ENCODE data around the gene PLXDC2. TPM values are rescaled to one million over a fixed set of nuclear protein-coding genes. Genes with fewer than 3 reads are reported as not detected.

Gene PLXDC2
- polyA plus RNA-seq, 1 of the 3 experiments (the other 2 are of a cell fraction): 2.5 TPM

DNA sequence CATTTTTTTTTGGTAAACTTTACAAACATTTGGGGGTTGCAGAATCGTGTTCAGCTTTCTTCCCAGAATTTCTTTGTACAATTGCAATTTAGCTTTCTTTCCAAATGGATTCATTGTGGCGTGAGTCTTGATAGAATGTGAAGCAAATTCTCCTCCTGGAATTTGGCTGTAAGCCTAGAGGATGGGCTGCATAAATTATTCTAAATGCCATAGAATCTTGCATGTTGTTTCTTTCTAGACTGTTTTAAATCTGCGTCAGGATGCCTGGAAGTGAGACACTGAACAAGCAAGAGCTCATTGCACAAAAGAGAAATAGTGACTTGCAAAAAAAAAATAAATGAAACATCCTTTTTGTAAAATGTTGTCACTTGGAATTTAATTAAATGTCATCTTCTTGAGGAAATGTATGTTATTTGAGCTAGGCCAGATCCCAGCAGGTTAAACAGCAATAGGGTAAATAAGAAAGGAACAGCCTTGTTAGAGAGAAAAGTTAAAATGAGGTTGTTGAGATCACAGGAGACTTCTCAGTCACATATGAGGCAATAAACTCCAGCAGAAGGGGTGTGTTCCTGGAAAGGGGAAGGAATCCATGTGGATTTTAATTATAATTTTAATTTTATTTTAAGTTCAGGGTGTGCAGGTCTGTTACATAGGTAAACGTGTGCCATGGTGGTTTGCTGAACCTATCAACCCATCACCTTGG is 483.0 kb downstream of the PLXDC2 start:
- Histone ChIP-seq H3K79me2 (ENCODE audit: insufficient read depth) (no peaks in the 10 kb centered on the region), H4K20me1 (ENCODE audit: insufficient read depth) (no peaks in the 10 kb centered on the region), H3K27me3 (ENCODE audit: insufficient read depth) (no peaks in the 10 kb centered on the region), H2AFZ (ENCODE audit: low read depth) (no peak overlapping the region), H3K36me3 (replicated peaks in 1 of 2; ENCODE audit: control insufficient read depth in 1 of 2, insufficient read depth in 2 of 2, low read length in 1 of 2) (no peaks in the 10 kb centered on the region), H3K9ac (no peak overlapping the region), H3F3A (replicated peaks; ENCODE audit: insufficient read depth) (no peaks in the 10 kb centered on the region), H3K9me3 (no peaks in the 10 kb centered on the region), H3K27ac (ENCODE audit: low read depth in 2 of 2, low read length in 1 of 2) (peak overlapping the region in 1 of 2 experiments; percentile 34; a peak in 1 of 4 replicates), H3K4me1 (ENCODE audit: control insufficient read depth in 1 of 2, insufficient read depth in 2 of 2, low read depth in 1 of 2, low read length in 1 of 2) (no peaks in the 10 kb centered on the region; a peak in 2 of 4 replicates), H3K4me2 (no peak overlapping the region), H3K9me2 (no peaks in the 10 kb centered on the region), H3K4me3 (ENCODE audit: low read depth in 2 of 2, low read length in 1 of 2) (no peak overlapping the region)
- ChIA-PET CTCF (interaction anchor here (0.9 kb wide), 1 partner anchor 510 kb away, joined by 3 read pairs; no protein-coding TSS in a partner anchor), POLR2A (no interaction called here)
- no peak for TF ChIP-seq FOSL2 (IDR thresholded peaks at IDR 0.05; ENCODE audit: borderline replicate concordance, low read depth)
- no peak for TF ChIP-seq ELF1 (IDR thresholded peaks at IDR 0.05)
- no peak for TF ChIP-seq IRF3 (IDR thresholded peaks at IDR 0.05; ENCODE audit: low read depth, low read length)
- TF ChIP-seq RCOR1 (IDR thresholded peaks at IDR 0.05; ENCODE audit: low read length): no peak
- no peak for TF ChIP-seq EP300 (IDR thresholded peaks at IDR 0.05; ENCODE audit: borderline replicate concordance in 1 of 2, low read depth in 1 of 2, low read length in 1 of 2)
- TF ChIP-seq USF2 (IDR thresholded peaks at IDR 0.05; ENCODE audit: borderline replicate concordance, low read depth, low read length): no peak
- no peak for TF ChIP-seq CHD2 (IDR thresholded peaks at IDR 0.05; ENCODE audit: low read length, partially characterized antibody)
- TF ChIP-seq TAF1 (IDR thresholded peaks at IDR 0.05; ENCODE audit: borderline replicate concordance, low read depth, low read length): no peak
- no peak for TF ChIP-seq RAD21 (IDR thresholded peaks at IDR 0.05; ENCODE audit: low read length)
- no peak for TF ChIP-seq FOXM1 (IDR thresholded peaks at IDR 0.05; ENCODE audit: low read depth)
- TF ChIP-seq MEF2A (IDR thresholded peaks at IDR 0.05; ENCODE audit: borderline replicate concordance, low read depth): no peak
- TF ChIP-seq POLR2AphosphoS5 (IDR thresholded peaks at IDR 0.05; ENCODE audit: low read depth, low read length): no peak
- no peak for TF ChIP-seq EZH2phosphoT487 (IDR thresholded peaks at IDR 0.05; ENCODE audit: borderline replicate concordance, low read depth)
- no peak for TF ChIP-seq RFX5 (IDR thresholded peaks at IDR 0.05; ENCODE audit: low read length)
- no peak for TF ChIP-seq PBX3 (IDR thresholded peaks at IDR 0.05)
- no peak for TF ChIP-seq YY1 (IDR thresholded peaks at IDR 0.05; ENCODE audit: low read depth)
- no peak for TF ChIP-seq SMC3 (IDR thresholded peaks at IDR 0.05; ENCODE audit: low read depth, low read length)
- TF ChIP-seq, protein P1, sequence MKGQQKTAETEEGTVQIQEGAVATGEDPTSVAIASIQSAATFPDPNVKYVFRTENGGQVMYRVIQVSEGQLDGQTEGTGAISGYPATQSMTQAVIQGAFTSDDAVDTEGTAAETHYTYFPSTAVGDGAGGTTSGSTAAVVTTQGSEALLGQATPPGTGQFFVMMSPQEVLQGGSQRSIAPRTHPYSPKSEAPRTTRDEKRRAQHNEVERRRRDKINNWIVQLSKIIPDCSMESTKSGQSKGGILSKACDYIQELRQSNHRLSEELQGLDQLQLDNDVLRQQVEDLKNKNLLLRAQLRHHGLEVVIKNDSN (IDR thresholded peaks at IDR 0.05; ENCODE audit: borderline replicate concordance, low read depth): no peak
- TF ChIP-seq NRF1 (IDR thresholded peaks at IDR 0.05; ENCODE audit: low read depth, low read length): no peak
- TF ChIP-seq MXI1 (IDR thresholded peaks at IDR 0.05; ENCODE audit: low read depth, low read length): no peak
- DNase-seq: no peak
- WGBS (ENCODE audit: low lambda C conversion rate): 23% methylated on average over 4 of the region's 4 CpGs

Measured in SK-N-SH (cell line).